Suppressor macrophage treated with lipopolysaccharide for 4 hours (primary cell): Measurements from ENCODE around the gene GK.
"Not testable (repeated sequence)": the region's sequence is repeated elsewhere in the genome, so short reads cannot be mapped to it uniquely, and the experiment has no call there.

Experiments
- DNase-seq: peaks from one replicate; pipeline ENCODE4 v3.0.0-alpha.2; 2020

GK gene

GRCh38 chrX:30653415-30654131 is at the start of gene GK:
Gene GK, plus strand, starts transcription at chrX:30653423. Its CDS starts 115 bp downstream, at chrX:30653538.
- DNase-seq: peak; percentile 35

GRCh38 chrX:30607155-30607554 is 46.1 kb upstream of the GK start:
- no peak for DNase-seq

- DNase-seq: no peak
Observed at GRCh38 chrX:30610026-30610425, 43.2 kb upstream of the GK start.

GRCh38 chrX:30612250-30612655 is 41.0 kb upstream of the GK start:
- DNase-seq: no peak

GRCh38 chrX:30613721-30614120 is 39.5 kb upstream of the GK start:
- peak; percentile 84 for DNase-seq

GRCh38 chrX:30615229-30615628 is 38.0 kb upstream of the GK start:
- peak; percentile 62 for DNase-seq

- no peak for DNase-seq
Observed at GRCh38 chrX:30618160-30618765, 35.0 kb upstream of the GK start.

GRCh38 chrX:30620125-30620524 is 33.1 kb upstream of the GK start:
- no peak for DNase-seq

- DNase-seq: peak; percentile 73
Observed at GRCh38 chrX:30620980-30621618, 32.1 kb upstream of the GK start.

- no peak for DNase-seq
Observed at GRCh38 chrX:30622361-30622760, 30.9 kb upstream of the GK start.

- DNase-seq: no peak
Observed at GRCh38 chrX:30626402-30626801, 26.8 kb upstream of the GK start.

- peak; percentile 38 for DNase-seq
Observed at GRCh38 chrX:30627818-30628652, 25.2 kb upstream of the GK start.

- not testable (repeated sequence) for DNase-seq
Observed at GRCh38 chrX:30634070-30634469, 19.2 kb upstream of the GK start.

GRCh38 chrX:30635630-30636029 is 17.6 kb upstream of the GK start:
- peak; percentile 52 for DNase-seq

- DNase-seq: peak; percentile 84
Observed at GRCh38 chrX:30637874-30638815, 15.1 kb upstream of the GK start.

- DNase-seq: not testable (repeated sequence)
Observed at GRCh38 chrX:30639702-30640101, 13.5 kb upstream of the GK start.

GRCh38 chrX:30642642-30643041 is 10.6 kb upstream of the GK start:
- DNase-seq: no peak

GRCh38 chrX:30643313-30643821 is 9.9 kb upstream of the GK start:
- peak; percentile 88 for DNase-seq

- peak; percentile 82 for DNase-seq
Observed at GRCh38 chrX:30649859-30650258, 3.4 kb upstream of the GK start.

GRCh38 chrX:30652527-30653414 is 452 bp upstream of the GK start:
- DNase-seq: peak; percentile 95

GRCh38 chrX:30654386-30654785 is 1.2 kb downstream of the GK start:
- not testable (repeated sequence) for DNase-seq
